ENCODE data around the gene ZNF142. TPM values are rescaled to one million over a fixed set of nuclear protein-coding genes. Genes with fewer than 3 reads are reported as not detected.

Gene ZNF142
- total and polyA plus RNA-seq, 2 of the 8 experiments (the other 6 are each of a cell fraction or from before 2014, with no cell fraction given) = 9.4 to 32.5 TPM

DNA sequence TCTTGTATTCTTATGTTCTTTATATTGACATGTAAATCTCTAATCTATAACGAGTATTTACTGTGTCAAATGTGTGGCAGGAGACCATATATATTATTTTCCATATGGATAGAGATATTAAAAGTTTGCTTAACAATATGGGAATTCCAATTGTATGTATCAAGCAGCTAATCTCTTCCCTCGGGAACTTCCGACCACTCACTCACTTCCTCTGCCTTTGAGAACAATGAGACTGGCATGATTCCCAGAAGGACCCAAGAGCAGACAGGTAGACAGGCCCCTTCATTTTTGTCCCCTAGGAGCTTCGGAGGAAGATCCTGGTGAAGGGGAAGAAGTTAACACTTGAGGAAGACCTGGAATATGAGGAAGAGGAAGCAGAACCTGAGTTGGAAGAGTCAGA lies 27.6 kb downstream of the ZNF142 start:
- Histone ChIP-seq H4K20me1 (replicated peaks in 1 of 2; ENCODE audit: control insufficient read depth in 1 of 2, insufficient read depth in 2 of 2, low read length in 2 of 2) (no peaks in the 10 kb centered on the region), H3K18ac (ENCODE audit: extremely low read depth, low read length) (no peak overlapping the region), H3K79me2 (ENCODE audit: control insufficient read depth in 1 of 2, insufficient read depth in 2 of 2, low read length in 2 of 2) (no peaks in the 10 kb centered on the region), H3K56ac (replicated peaks; ENCODE audit: insufficient read length, low read depth, low read length) (no peak overlapping the region), H2BK15ac (ENCODE audit: low read length) (no peak overlapping the region), H2BK12ac (ENCODE audit: low read depth, low read length) (no peak overlapping the region), H3K27me3 (replicated peaks in 1 of 4; ENCODE audit: control insufficient read depth in 3 of 4, extremely low read depth in 1 of 4, insufficient read depth in 3 of 4, low read length in 3 of 4) (no peaks in the 10 kb centered on the region; a peak in 1 of 7 replicates), H3K4ac (replicated peaks; ENCODE audit: insufficient read length, low read depth, low read length) (no peak overlapping the region), H3K27ac (ENCODE audit: low read depth, low read length) (no peak overlapping the region), H3K14ac (ENCODE audit: insufficient read length) (no peak overlapping the region), H4K5ac (ENCODE audit: insufficient read length, low read depth, low read length) (no peak overlapping the region), H3K23ac (ENCODE audit: insufficient read length) (no peak overlapping the region), H2AK5ac (ENCODE audit: low read depth, low read length) (no peak overlapping the region), H3K4me3 (ENCODE audit: extremely low read depth in 1 of 4, insufficient read depth in 2 of 4, low read depth in 3 of 4, low read length in 4 of 4) (no peak overlapping the region), H3K9me3 (ENCODE audit: insufficient read depth in 2 of 2, low read depth in 1 of 2, low read length in 1 of 2) (no peaks in the 10 kb centered on the region), H2BK120ac (replicated peaks; ENCODE audit: low read depth, low read length) (no peak overlapping the region), H3K9ac (replicated peaks in 1 of 4; ENCODE audit: extremely low read depth in 1 of 4, low read depth in 3 of 4, low read length in 3 of 4) (no peak overlapping the region), H3K4me1 (replicated peaks in 1 of 4; ENCODE audit: control insufficient read depth in 3 of 4, insufficient read depth in 4 of 4, low read length in 3 of 4) (no peaks in the 10 kb centered on the region), H3K4me2 (ENCODE audit: insufficient read depth in 1 of 2, low read depth in 2 of 2, low read length in 2 of 2) (no peak overlapping the region), H3K79me1 (ENCODE audit: low read depth, low read length) (no peaks in the 10 kb centered on the region), H3K23me2 (ENCODE audit: low read depth, low read length) (no peaks in the 10 kb centered on the region), H2BK20ac (ENCODE audit: low read length) (no peak overlapping the region), H4K91ac (replicated peaks; ENCODE audit: insufficient read length, low read length) (no peak overlapping the region), H3K36me3 (ENCODE audit: control insufficient read depth in 2 of 4, insufficient read depth in 4 of 4, low read length in 3 of 4) (peaks cover 2 to 26% (median 16%) of the 10 kb centered on the region in 4 experiments; a peak in 6 of 8 replicates), H4K8ac (ENCODE audit: extremely low read depth, insufficient read depth, low read length) (no peak overlapping the region), H2BK5ac (ENCODE audit: low read depth, low read length) (no peak overlapping the region), H2AFZ (ENCODE audit: low read length) (no peak overlapping the region)
- 86% methylated on average over 4 of the region's 4 CpGs; no CpG with 5 or more reads in 1 of the 2 experiments for WGBS, 2 experiments (ENCODE audit: extremely low coverage in 1 of 2, insufficient coverage in 1 of 2, insufficient read length in 1 of 2, insufficient replicate concordance in 2 of 2, low coverage in 1 of 2, low lambda C conversion rate in 2 of 2, missing lambda C conversion rate in 1 of 2)
- FAIRE-seq = no peak
- POLR2A ChIA-PET (ENCODE audit: partially characterized antibody) = interaction anchor here (1.3 to 2.3 kb wide), 3 partner anchors 9 to 27 kb away, joined by 3 to 7 read pairs (median 5); partner anchors contain the start of genes BCS1L and ZNF142
- DNase-seq (ENCODE audit: low read depth in 1 of 2, low spot score in 2 of 2) = no peak
- CTCF ChIA-PET (ENCODE audit: partially characterized antibody) = interaction anchor here (2.2 to 2.6 kb wide), 2 partner anchors 14 to 16 kb away, joined by 10 read pairs; no protein-coding TSS in a partner anchor
- TF ChIP-seq, protein P1, sequence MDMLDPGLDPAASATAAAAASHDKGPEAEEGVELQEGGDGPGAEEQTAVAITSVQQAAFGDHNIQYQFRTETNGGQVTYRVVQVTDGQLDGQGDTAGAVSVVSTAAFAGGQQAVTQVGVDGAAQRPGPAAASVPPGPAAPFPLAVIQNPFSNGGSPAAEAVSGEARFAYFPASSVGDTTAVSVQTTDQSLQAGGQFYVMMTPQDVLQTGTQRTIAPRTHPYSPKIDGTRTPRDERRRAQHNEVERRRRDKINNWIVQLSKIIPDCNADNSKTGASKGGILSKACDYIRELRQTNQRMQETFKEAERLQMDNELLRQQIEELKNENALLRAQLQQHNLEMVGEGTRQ (IDR thresholded peaks at IDR 0.05; ENCODE audit: low read length) = no peak
- TF ChIP-seq SIN3A (conservative IDR thresholded peaks at IDR 0.05 in 1 of 2, IDR thresholded peaks at IDR 0.05 in 1 of 2; ENCODE audit: low read depth in 1 of 2, low read length in 2 of 2) (no peak), EGR1 (IDR thresholded peaks at IDR 0.05; ENCODE audit: borderline replicate concordance, low read depth, low read length) (no peak), RFX5 (IDR thresholded peaks at IDR 0.05; ENCODE audit: borderline replicate concordance, low read depth, low read length) (no peak), BCL11A (IDR thresholded peaks at IDR 0.05; ENCODE audit: low read depth in 2 of 2, low read length in 2 of 2) (no peak), JUND (IDR thresholded peaks at IDR 0.05; ENCODE audit: low read length) (no peak), EZH2 (IDR thresholded peaks at IDR 0.05; ENCODE audit: low read depth, low read length, severe bottlenecking) (no peak), BACH1 (IDR thresholded peaks at IDR 0.05; ENCODE audit: low read length) (no peak), POLR2AphosphoS5 (IDR thresholded peaks at IDR 0.05; ENCODE audit: low read depth, low read length) (no peak), SIRT6 (IDR thresholded peaks at IDR 0.05; ENCODE audit: low read length) (no peak)
- TF ChIP-seq, protein P2, sequence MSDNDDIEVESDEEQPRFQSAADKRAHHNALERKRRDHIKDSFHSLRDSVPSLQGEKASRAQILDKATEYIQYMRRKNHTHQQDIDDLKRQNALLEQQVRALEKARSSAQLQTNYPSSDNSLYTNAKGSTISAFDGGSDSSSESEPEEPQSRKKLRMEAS (IDR thresholded peaks at IDR 0.05) = no peak

All from H1 (cell line).